ENCODE measurements around the gene PTPRD.

The PTPRD gene

GRCh38 chr9:10447036-10447435, 165.8 kb downstream of the PTPRD start:
- no peak overlapping the region for H3K4me3 ChIP-seq (ENCODE audit: low read depth, low read length)
- ChIA-PET CTCF (no interaction called here), POLR2A (no interaction called here)
- TF ChIP-seq, protein P1, sequence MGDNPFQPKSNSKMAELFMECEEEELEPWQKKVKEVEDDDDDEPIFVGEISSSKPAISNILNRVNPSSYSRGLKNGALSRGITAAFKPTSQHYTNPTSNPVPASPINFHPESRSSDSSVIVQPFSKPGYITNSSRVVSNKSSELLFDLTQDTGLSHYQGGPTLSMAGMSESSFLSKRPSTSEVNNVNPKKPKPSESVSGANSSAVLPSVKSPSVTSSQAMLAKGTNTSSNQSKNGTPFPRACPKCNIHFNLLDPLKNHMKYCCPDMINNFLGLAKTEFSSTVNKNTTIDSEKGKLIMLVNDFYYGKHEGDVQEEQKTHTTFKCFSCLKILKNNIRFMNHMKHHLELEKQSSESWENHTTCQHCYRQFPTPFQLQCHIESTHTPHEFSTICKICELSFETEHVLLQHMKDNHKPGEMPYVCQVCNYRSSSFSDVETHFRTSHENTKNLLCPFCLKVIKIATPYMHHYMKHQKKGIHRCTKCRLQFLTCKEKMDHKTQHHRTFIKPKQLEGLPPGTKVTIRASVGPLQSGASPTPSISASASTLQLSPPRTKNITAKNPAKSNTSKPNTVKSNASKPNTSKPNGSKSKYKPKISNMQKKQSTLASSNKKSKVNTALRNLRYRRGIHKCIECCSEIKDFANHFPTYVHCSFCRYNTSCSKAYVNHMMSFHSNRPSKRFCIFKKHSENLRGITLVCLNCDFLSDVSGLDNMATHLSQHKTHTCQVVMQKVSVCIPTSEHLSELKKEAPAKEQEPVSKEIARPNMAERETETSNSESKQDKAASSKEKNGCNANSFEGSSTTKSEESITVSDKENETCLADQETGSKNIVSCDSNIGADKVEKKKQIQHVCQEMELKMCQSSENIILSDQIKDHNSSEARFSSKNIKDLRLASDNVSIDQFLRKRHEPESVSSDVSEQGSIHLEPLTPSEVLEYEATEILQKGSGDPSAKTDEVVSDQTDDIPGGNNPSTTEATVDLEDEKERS (tag by site-specific recombination; IDR thresholded peaks at IDR 0.05), result no peak
- TF ChIP-seq ZNF501 (tag by site-specific recombination; IDR thresholded peaks at IDR 0.05) (no peak), ZNF174 (tag by site-specific recombination; IDR thresholded peaks at IDR 0.05) (no peak), SALL2 (tag by site-specific recombination; IDR thresholded peaks at IDR 0.05; ENCODE audit: borderline replicate concordance) (no peak), ZNF362 (tag by site-specific recombination; IDR thresholded peaks at IDR 0.05) (no peak), ZBTB7A (tag by site-specific recombination; IDR thresholded peaks at IDR 0.05; ENCODE audit: low read depth) (no peak)
- H3K36me3 ChIP-seq (ENCODE audit: control insufficient read depth in 2 of 2, insufficient read depth in 1 of 2, low read length in 2 of 2), result no peaks in the 10 kb centered on the region
- no peak overlapping the region for H3K27ac ChIP-seq (ENCODE audit: extremely low read depth, low read depth, low read length)
- no peaks in the 10 kb centered on the region for H3K4me1 ChIP-seq (ENCODE audit: control insufficient read depth, insufficient read depth, low read length)
- no peaks in the 10 kb centered on the region for H3K9me3 ChIP-seq (ENCODE audit: control insufficient read depth, insufficient read depth, low read depth, low read length)

DNA sequence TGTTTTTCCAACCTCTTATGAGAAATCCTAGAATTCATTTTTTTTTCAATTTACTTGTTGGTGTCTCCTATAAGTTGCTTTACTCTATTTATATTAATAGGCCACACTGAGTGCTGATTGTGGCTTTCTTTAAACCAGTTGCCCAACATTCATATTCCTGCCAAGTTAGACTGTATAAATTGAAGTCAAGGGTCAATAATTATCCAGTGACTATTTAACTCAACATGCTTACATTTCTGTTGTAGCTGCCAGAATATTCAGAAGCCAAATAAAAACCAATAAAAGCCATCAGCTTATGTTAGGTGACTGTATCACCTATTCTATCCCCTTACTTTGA, 169.0 kb downstream of the PTPRD start:
- Histone ChIP-seq H3K36me3 (ENCODE audit: control insufficient read depth in 2 of 2, insufficient read depth in 1 of 2, low read length in 2 of 2) (no peaks in the 10 kb centered on the region), H3K27ac (ENCODE audit: extremely low read depth, low read depth, low read length) (no peak overlapping the region), H3K9me3 (ENCODE audit: control insufficient read depth, insufficient read depth, low read depth, low read length) (no peaks in the 10 kb centered on the region), H3K4me1 (ENCODE audit: control insufficient read depth, insufficient read depth, low read length) (no peaks in the 10 kb centered on the region), H3K4me3 (ENCODE audit: low read depth, low read length) (no peak overlapping the region)
- CTCF ChIA-PET, result no interaction called here
- TF ChIP-seq FEZF1 (tag by site-specific recombination; IDR thresholded peaks at IDR 0.05) (no peak), ZNF133 (tag by site-specific recombination; IDR thresholded peaks at IDR 0.05) (no peak), ZNF626 (tag by site-specific recombination; IDR thresholded peaks at IDR 0.05) (no peak), PRDM10 (tag by site-specific recombination; IDR thresholded peaks at IDR 0.05) (no peak), ZNF2 (tag by site-specific recombination; IDR thresholded peaks at IDR 0.05) (no peak), ZNF501 (tag by site-specific recombination; IDR thresholded peaks at IDR 0.05) (no peak), ZNF214 (tag by site-specific recombination; IDR thresholded peaks at IDR 0.05; ENCODE audit: borderline replicate concordance) (no peak), ZSCAN16 (tag by site-specific recombination; IDR thresholded peaks at IDR 0.05) (no peak), ZNF777 (tag by site-specific recombination; IDR thresholded peaks at IDR 0.05; ENCODE audit: borderline replicate concordance) (no peak), ZNF670 (tag by site-specific recombination; IDR thresholded peaks at IDR 0.05; ENCODE audit: low read depth) (no peak), HOXA7 (CRISPR knock-in tag; IDR thresholded peaks at IDR 0.05; ENCODE audit: borderline replicate concordance) (no peak), ZNF555 (tag by site-specific recombination; conservative IDR thresholded peaks at IDR 0.05) (no peak), ZNF404 (tag by site-specific recombination; IDR thresholded peaks at IDR 0.05) (no peak), PRDM1 (tag by site-specific recombination; IDR thresholded peaks at IDR 0.05) (no peak), KLF7 (tag by site-specific recombination; IDR thresholded peaks at IDR 0.05; ENCODE audit: borderline replicate concordance) (no peak), ZNF707 (tag by site-specific recombination; IDR thresholded peaks at IDR 0.05) (no peak), SALL2 (tag by site-specific recombination; IDR thresholded peaks at IDR 0.05; ENCODE audit: borderline replicate concordance) (no peak), BCL11B (tag by site-specific recombination; IDR thresholded peaks at IDR 0.05; ENCODE audit: low read depth) (no peak)
- TF ChIP-seq, protein P2, sequence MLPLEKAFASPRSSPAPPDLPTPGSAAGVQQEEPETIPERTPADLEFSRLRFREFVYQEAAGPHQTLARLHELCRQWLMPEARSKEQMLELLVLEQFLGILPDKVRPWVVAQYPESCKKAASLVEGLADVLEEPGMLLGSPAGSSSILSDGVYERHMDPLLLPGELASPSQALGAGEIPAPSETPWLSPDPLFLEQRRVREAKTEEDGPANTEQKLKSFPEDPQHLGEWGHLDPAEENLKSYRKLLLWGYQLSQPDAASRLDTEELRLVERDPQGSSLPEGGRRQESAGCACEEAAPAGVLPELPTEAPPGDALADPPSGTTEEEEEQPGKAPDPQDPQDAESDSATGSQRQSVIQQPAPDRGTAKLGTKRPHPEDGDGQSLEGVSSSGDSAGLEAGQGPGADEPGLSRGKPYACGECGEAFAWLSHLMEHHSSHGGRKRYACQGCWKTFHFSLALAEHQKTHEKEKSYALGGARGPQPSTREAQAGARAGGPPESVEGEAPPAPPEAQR (tag by site-specific recombination; IDR thresholded peaks at IDR 0.05), result no peak
- POLR2A ChIA-PET, result no interaction called here
